Endothelial cell of umbilical vein (primary cell): ENCODE results near the gene OR2L3. TPM values are rescaled to one million over a fixed set of nuclear protein-coding genes. Genes with fewer than 3 reads are reported as not detected.

Experiments used
- BruUV-seq: library from RNA; stranded (reverse); fragments of 400-500 nt; replicated peaks from 2 replicates; lab custom pipeline; 2021; lab: Mats Ljungman, UMichigan
- CTCF ChIA-PET: fragments of 300-600, 350-600 bp; sonication (Branson Sonifier 250); formaldehyde crosslinking; loops from one replicate; lab custom pipeline; 2021; ENCODE audit warnings: antibody characterized with exemption, inconsistent platforms; lab: Charles Lee
- POLR2A ChIA-PET: fragments of 300-600, 350-600 bp; sonication (Branson Sonifier 250); formaldehyde crosslinking; loops from one replicate; lab custom pipeline; 2021; ENCODE audit warnings: antibody characterized with exemption, inconsistent platforms; lab: Charles Lee
- DNase-seq: peaks from one replicate; pipeline ENCODE4 v3.0.0-alpha.2; 2011; ENCODE audit warnings: low read depth, low spot score
- FAIRE-seq: peaks from 2 replicates; lab custom pipeline; 2011; peaks lifted over from hg19 to GRCh38; lab: Jason Lieb, UNC
- H2AFZ ChIP-seq: 2 replicates; pipeline ENCODE4 v1.6.0; 2012; ENCODE audit warnings: low read depth, low read length, control low read depth, inconsistent platforms
- H3K27ac ChIP-seq: 2 replicates; pipeline ENCODE4 v1.5.1; 2011; ENCODE audit warnings: low read depth, mild to moderate bottlenecking, control low read depth, low read length, moderate library complexity; ENCODE audit not compliant: insufficient read depth
- H3K27me3 ChIP-seq, 2 experiments: 2 replicates each; pipeline versions ENCODE4 v1.6.0 to v1.6.1; 2011; ENCODE audit warnings: low read length in 2 of 2, mixed read lengths in 1 of 2; ENCODE audit not compliant: control insufficient read depth in 2 of 2, insufficient read depth in 2 of 2
- H3K36me3 ChIP-seq, 2 experiments: 2 replicates in 1 of 2; 3 replicates in 1 of 2; pipeline ENCODE4 v1.5.1; 2011; ENCODE audit warnings: low read length in 2 of 2, mild to moderate bottlenecking in 1 of 2, moderate library complexity in 1 of 2; ENCODE audit not compliant: control insufficient read depth in 2 of 2, insufficient read depth in 2 of 2; ENCODE audit errors: extremely low read depth in 1 of 2
- H3K4me1 ChIP-seq: 3 replicates; pipeline ENCODE4 v1.5.1; 2011; ENCODE audit warnings: mild to moderate bottlenecking, low read length; ENCODE audit not compliant: control insufficient read depth, insufficient read depth; ENCODE audit errors: extremely low read depth
- H3K4me2 ChIP-seq: 2 replicates; pipeline ENCODE4 v1.6.1; 2011; ENCODE audit warnings: low read length, control low read depth, mixed read lengths; ENCODE audit not compliant: insufficient read depth
- H3K4me3 ChIP-seq, 3 experiments: fragments of 200-600 bp in 1 of 3; sonication (generic), shearing (Covaris generic) in 1 of 3; replicated peaks in 1 of 3; 2 replicates each; pipeline ENCODE4 v1.5.1; 2011 to 2016; ENCODE audit warnings: control low read depth in 3 of 3, low read length in 3 of 3, mild to moderate bottlenecking in 2 of 3, inconsistent platforms in 1 of 3, low read depth in 1 of 3, moderate library complexity in 1 of 3; ENCODE audit not compliant: insufficient read depth in 1 of 3
- H3K79me2 ChIP-seq: 2 replicates; pipeline ENCODE4 v1.6.0; 2012; ENCODE audit warnings: low read length, inconsistent platforms; ENCODE audit not compliant: control insufficient read depth, insufficient read depth
- H3K9ac ChIP-seq: replicated peaks from 2 replicates; pipeline ENCODE3; 2011; ENCODE audit warnings: low read length, control low read depth; ENCODE audit not compliant: insufficient read depth; ENCODE audit errors: extremely low read depth
- H3K9me1 ChIP-seq: replicated peaks from 3 replicates; pipeline ENCODE4 v1.6.0; 2011; ENCODE audit warnings: mild to moderate bottlenecking, low read length; ENCODE audit not compliant: control insufficient read depth, insufficient read depth; ENCODE audit errors: extremely low read depth
- H3K9me3 ChIP-seq: replicated peaks from 2 replicates; pipeline ENCODE4 v1.5.1; 2012; ENCODE audit warnings: low read length, inconsistent platforms; ENCODE audit not compliant: control insufficient read depth, insufficient read depth
- H4K20me1 ChIP-seq: replicated peaks from 2 replicates; pipeline ENCODE3; 2011; ENCODE audit warnings: mild to moderate bottlenecking, low read length; ENCODE audit not compliant: control insufficient read depth, insufficient read depth; ENCODE audit errors: extremely low read depth
- CTCF ChIP-seq, 2 donors: IDR thresholded peaks; 1 replicate in 1 of 2; 2 replicates in 1 of 2; pipeline ENCODE4 v1.5.1; 2011; ENCODE audit warnings: low read length in 2 of 2, mild to moderate bottlenecking in 2 of 2, moderate library complexity in 2 of 2, control low read depth in 1 of 2, inconsistent platforms in 1 of 2, low read depth in 1 of 2; ENCODE audit not compliant: insufficient read depth in 1 of 2; ENCODE audit errors: extremely low read depth in 1 of 2
- EZH2 ChIP-seq: IDR thresholded peaks from 2 replicates; pipeline ENCODE4 v1.6.1; 2012; ENCODE audit warnings: borderline replicate concordance, low read depth, mild to moderate bottlenecking, moderate library complexity, low read length, inconsistent platforms; ENCODE audit not compliant: severe bottlenecking
- FOS ChIP-seq: IDR thresholded peaks from 2 replicates; pipeline ENCODE4 v1.6.1; 2011; ENCODE audit warnings: mild to moderate bottlenecking, low read length, moderate library complexity, borderline replicate concordance; ENCODE audit not compliant: insufficient read depth
- GATA2 ChIP-seq: IDR thresholded peaks from 2 replicates; pipeline ENCODE4 v1.7.0; 2011; ENCODE audit warnings: low read depth, mild to moderate bottlenecking, moderate library complexity, mixed read lengths, low read length; ENCODE audit not compliant: insufficient read length, insufficient read depth
- JUN ChIP-seq: IDR thresholded peaks from 2 replicates; pipeline ENCODE4 v1.6.1; 2011; ENCODE audit warnings: borderline replicate concordance, low read depth; ENCODE audit not compliant: insufficient read length, insufficient read depth
- MAX ChIP-seq: IDR thresholded peaks from 2 replicates; pipeline ENCODE4 v1.6.1; 2011; ENCODE audit not compliant: insufficient read depth, insufficient read length
- MYC ChIP-seq: IDR thresholded peaks from one replicate; pipeline ENCODE4 v1.6.1; 2011; ENCODE audit warnings: mild to moderate bottlenecking, low read depth, low read length
- POLR2A ChIP-seq: IDR thresholded peaks from 2 replicates; pipeline ENCODE4 v1.6.1; 2012; ENCODE audit warnings: low read depth, mild to moderate bottlenecking, control low read depth, low read length
- dilution Hi-C: fragments of 300-500 bp; cut with MboI; formaldehyde crosslinking; loops from one replicate; pipeline ENCODE4 v1.15.0; 2019; ENCODE audit warnings: low sequenced_read_pairs; ENCODE audit not compliant: extremely low pct_ligation_motif_present
- intact Hi-C: fragments of 100-400 bp; cut with micrococcal nuclease; formaldehyde crosslinking; loops from one replicate; pipeline ENCODE4 v1.10.0; 2022
- polyA plus RNA-seq, 4 experiments: library from polyadenylated mRNA; depleted of rRNA in 3 of 4; stranded (reverse) in 3 of 4; unstranded in 1 of 4; fragments of >200 nt; gene quantifications; 2 replicates each; pipeline versions ENCODE4 v1.2.1 to v1.2.3, GENCODE V29; 2011 to 2012; ENCODE audit warnings: missing spikeins in 1 of 4
- total RNA-seq: library from RNA; stranded (reverse); gene quantifications from 2 replicates; pipeline ENCODE4 v1.2.3, GENCODE V29; 2021

Gene OR2L3
- total and polyA plus RNA-seq, 2 donors (not counting 3 experiments of a cell fraction or from before 2014, with no cell fraction given): not detected

GRCh38 chr1:248013229-248013710 lies 33.4 kb upstream of the OR2L3 start, which contains the start of gene OR2L5:
OR2L5 (plus strand) TSS chr1:248013660; CDS start chr1:248021948, 8,288 bp downstream.
- Histone ChIP-seq H3K4me1 (no peaks in the 10 kb centered on the region), H3K27ac (no peak within 1 kb of the TSS), H3K4me3 (no peak within 1 kb of the TSS), H3K27me3 (no peaks in the 10 kb centered on the region), H3K79me2 (no peaks in the 10 kb centered on the region), H3K4me2 (no peak within 1 kb of the TSS), H2AFZ (no peak within 1 kb of the TSS), H4K20me1 (no peaks in the 10 kb centered on the region), H3K9me1 (no peaks in the 10 kb centered on the region), H3K9me3 (peaks cover 2% of the 10 kb centered on the region), H3K36me3 (no peaks in the 10 kb centered on the region), H3K9ac (no peak within 1 kb of the TSS)
- intact Hi-C loops: no loop called here
- dilution Hi-C loops: no loop called here
- FAIRE-seq (no peak), DNase-seq (no peak)
- no TSS peak for BruUV-seq
- POLR2A ChIA-PET: no interaction called here
- CTCF ChIA-PET: no interaction called here
- TF ChIP-seq POLR2A: no peak
- TF ChIP-seq JUN: no peak
- no peak for TF ChIP-seq FOS
- no peak for TF ChIP-seq MYC
- no peak for TF ChIP-seq CTCF (IDR thresholded peaks at IDR 0.05; ENCODE audit: extremely low read depth in 1 of 2, insufficient read depth in 1 of 2, low read depth in 1 of 2, low read length in 2 of 2)
- TF ChIP-seq GATA2: no peak
- no peak for TF ChIP-seq EZH2
- no peak for TF ChIP-seq MAX
